ENCODE data around the gene MTHFD2.

DNA sequence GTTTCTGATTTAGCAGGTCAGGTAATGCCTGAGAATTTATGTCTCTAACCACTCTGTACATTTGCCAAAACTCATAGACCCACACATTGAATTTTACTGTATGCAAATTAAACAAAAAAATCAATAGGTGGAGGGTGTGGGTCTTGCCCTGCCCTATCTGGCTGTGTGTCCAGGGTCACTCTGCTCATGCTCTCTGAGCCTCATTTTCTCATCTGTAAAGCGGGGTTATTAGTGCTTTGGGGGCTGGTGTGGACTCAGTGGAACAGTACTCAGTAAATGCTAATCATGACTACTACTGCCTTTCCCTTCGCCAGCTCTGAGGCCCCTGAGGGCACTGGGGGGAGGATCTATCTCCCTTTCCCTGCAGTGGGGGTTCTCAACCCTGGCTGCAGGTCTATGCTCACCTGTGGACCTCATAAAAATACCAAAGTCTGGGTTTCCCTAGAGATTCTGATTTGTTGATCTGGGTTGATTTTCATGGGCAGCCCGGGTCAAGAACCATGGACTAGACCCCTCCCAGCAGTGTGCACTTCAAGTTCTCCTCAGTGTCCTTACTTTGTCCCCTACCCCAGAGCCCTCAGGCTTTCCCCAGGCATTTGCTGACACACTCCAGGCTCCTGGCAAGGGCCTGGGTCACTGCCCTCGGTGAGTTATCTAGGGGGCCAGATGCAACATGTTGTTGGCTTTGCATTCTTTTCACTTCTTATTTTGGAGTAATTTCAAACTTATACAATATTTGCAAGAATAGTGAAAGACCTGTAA, 27.5 kb downstream of the MTHFD2 start:
- TF ChIP-seq, protein P1, sequence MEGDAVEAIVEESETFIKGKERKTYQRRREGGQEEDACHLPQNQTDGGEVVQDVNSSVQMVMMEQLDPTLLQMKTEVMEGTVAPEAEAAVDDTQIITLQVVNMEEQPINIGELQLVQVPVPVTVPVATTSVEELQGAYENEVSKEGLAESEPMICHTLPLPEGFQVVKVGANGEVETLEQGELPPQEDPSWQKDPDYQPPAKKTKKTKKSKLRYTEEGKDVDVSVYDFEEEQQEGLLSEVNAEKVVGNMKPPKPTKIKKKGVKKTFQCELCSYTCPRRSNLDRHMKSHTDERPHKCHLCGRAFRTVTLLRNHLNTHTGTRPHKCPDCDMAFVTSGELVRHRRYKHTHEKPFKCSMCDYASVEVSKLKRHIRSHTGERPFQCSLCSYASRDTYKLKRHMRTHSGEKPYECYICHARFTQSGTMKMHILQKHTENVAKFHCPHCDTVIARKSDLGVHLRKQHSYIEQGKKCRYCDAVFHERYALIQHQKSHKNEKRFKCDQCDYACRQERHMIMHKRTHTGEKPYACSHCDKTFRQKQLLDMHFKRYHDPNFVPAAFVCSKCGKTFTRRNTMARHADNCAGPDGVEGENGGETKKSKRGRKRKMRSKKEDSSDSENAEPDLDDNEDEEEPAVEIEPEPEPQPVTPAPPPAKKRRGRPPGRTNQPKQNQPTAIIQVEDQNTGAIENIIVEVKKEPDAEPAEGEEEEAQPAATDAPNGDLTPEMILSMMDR (conservative IDR thresholded peaks at IDR 0.05; ENCODE audit: low read depth, low read length): no peak
- TF ChIP-seq EZH2 (IDR thresholded peaks at IDR 0.05; ENCODE audit: low read length, unreplicated experiment) (no peak), EZH2phosphoT487 (IDR thresholded peaks at IDR 0.05; ENCODE audit: borderline replicate concordance, low read length) (no peak)

Measured in PC-3 (cell line).